HG03342 (cell line): ENCODE results near the gene CLDN19.
"Not testable (repeated sequence)": the region's sequence is repeated elsewhere in the genome, so short reads cannot be mapped to it uniquely, and the experiment has no call there.

Experiments
- ATAC-seq: cut with Tn5 transposase; IDR thresholded peaks from one replicate; pipeline ENCODE4 v1.9.1; 2021; ENCODE audit warnings: mild to moderate bottlenecking, moderate library complexity; ENCODE audit not compliant: unreplicated experiment

CLDN19 gene

DNA sequence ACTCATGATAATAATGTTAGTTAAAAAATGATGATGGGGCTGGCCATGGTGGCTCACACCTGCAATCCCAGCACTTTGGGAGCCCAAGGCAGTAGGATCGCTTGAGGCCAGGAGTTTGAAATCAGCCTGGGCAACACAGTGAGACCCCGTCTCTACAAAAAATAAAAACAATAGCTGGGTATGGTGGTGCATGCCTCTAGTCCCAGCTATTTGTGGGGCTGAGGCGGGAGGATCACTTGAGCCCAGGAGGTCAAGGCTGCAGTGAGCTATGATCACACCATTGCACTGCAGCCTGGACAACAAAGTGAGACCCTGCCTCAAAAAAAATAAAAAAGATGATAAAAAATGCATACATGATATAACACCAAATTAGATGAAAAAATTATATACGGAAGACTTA, 21.5 kb upstream of the CLDN19 start:
- ATAC-seq, result no peak

DNA sequence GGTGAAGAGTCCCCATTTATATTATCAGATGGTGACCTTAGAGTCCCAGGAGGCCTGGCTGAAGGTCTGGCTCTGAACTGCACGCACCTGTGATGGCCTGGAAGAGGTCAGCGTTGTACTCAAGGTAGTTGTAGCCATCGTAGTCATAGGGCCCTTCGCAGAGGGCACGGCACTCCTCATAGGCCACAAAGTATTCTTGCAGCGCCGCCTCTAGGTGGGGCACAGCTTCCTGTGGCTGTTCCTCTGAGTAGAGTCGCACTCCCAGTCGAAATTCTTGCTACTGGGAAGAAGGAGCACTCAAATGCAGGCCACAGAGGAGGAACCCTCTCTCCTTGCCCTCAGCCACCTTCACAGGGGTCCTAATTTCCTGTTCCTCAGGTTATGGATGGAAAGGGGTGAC, 19.1 kb upstream of the CLDN19 start:
- no peak for ATAC-seq

DNA sequence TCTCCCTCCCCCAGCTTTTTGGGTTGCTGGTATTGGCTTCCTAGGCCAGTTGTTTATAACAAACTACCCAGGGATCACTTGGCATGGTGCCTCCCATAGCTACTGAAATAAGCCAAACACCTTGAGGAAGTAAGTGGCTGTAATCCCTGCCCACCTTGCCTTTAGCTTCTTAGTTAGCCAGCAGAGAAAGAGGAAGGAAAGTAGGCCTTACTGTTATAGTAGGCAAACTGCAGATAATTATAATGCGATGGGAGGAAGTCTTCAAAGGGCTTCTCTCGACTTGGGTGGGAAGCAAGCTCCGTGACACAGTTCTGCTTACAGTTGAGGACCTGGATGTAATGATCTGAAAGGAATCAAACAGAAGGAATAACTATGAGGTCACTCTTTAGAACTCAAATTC, 18.6 kb upstream of the CLDN19 start:
- ATAC-seq, result no peak

DNA sequence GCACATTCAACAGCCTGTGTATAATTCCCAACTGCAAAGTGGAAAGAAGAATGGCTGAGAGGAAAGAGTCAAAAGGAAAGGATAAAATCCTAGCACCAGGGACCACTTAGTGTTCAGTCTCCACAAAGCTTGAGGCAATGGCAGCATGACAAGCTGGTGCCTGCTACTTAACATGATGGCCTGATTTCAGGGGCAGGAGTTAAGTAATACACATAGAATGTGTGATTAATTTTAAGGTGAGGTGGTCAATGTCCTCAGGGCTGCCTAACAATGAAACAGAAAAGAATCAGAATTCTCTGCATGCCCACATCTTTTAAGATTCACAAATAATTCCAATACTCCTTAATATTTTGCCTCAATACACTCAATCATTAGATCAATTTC, 17.8 kb upstream of the CLDN19 start:
- no peak for ATAC-seq

DNA sequence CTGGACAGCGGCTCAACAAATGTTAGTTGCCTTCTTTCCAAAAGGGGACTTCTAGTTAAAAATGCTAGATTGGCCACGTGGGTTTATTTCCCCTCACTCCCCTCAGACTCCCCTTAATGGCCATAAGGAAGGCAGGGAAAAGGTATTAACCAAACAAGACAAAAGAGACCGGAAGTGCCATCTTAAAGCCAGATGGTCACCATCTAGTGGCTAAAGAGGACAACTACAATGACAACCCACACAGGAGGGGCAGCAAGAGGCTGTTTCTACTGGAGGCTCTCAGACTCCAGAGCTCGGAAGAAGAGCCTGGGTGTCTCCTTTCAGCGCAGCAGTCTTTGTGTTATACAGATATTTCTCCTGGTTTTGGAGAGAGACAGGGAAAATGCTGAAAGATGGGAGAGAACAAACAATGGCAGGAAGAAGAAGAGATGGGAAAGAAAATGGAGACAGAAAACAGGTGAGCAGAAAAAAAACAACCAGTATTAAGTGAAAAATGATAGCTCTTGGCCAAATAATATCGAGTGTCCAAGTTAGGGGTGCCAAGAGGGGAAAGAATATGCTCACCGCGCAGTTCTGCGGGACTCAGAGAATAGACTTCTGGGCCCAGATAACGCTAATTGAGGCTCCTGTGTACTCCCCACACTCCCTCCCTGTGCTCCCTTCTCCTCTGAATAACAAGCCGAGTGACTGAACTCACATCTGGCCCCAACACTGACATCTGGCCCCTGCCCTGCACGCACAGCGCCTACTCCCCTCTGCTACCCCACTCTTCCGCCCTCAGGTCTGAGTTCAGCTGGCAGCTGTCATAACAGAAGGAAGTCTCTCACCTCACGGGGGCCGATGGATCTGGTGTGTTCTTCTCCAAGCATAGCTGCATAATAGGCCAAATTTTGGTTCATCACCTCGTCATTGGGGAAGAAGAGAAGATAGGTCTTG, 17.2 kb upstream of the CLDN19 start:
- no peak for ATAC-seq

DNA sequence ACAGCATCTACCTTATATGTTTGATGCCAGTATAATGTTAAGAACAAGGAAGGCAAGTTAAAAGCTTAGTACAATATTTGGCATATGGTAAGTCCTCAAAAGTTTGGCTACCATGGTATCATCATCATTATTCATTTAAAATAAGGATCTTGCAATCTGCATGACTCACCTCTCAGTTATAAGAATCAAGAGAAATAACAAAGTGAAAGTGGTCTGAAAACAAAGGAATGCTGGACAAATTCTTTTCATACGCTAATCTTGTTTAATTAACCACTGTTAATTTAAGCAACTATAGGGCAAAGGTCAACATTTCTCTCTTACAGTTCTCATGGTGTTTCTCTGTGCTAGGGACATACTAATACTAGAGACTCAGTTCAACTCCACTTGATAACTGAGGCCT, 13.0 kb upstream of the CLDN19 start:
- ATAC-seq, result no peak

DNA sequence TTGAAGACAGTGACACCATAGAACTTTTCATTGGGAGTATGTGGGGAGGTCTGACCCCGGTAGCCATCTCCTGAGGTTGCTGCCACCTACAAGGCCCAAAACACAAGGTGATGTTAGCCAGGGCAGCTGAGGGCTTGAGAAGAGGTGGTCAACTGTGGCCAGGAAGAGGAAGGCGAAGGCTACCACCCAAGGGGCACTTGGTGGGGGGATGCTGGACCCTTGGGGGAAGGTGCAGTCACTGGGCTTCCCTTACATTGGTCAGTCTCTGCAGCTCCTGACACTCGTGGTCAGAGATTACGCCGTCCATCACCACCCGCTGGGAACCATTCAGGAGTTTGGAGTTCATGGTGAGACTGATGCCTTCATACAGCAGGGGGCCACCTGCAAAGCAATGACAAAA, 12.2 kb upstream of the CLDN19 start:
- no peak for ATAC-seq

DNA sequence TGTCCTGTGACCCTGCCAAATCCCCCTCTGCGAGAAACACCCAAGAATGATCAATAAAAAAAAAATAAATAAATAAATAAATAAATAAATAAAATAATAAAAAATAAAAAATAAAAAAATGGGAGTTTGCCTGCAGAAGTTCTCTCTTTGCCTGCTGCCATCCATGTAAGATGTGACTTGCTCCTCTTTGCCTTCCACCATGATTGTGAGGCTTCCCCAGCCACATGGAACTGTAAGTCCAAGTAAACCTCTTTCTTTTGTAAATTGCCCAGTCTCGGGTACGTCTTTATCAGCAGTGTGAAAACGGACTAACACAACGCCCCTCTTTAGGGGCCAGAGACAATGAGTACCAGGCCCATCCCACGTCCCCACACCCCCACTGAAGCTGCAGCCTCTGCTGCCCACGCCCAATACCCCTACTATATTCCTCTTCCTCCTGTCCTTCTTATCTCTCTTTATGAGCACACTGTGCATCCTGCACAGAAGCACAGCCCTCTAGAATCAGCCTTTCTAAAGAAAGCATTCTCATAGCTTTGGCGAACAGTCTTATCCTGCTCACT, 11.6 kb upstream of the CLDN19 start:
- ATAC-seq, result not testable (repeated sequence)

DNA sequence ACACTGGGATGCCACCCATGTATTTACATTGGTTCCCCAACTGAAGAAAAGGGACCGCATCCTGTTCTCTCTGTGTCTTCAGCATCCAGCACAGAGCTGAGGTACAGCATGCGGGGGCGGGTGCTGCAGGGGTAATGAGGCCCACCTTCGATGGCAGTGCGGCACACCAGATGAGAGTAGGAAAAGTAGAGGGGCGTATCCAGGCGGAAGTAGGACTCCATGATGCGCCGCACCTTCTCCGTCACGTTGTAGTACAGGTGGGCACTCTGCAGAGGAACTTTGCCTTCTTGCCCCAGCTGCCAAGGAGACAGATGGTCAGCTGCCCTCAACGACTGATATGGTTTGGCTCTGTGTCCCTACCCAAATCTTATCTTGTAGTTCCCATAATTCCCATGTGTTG, 10.0 kb upstream of the CLDN19 start:
- ATAC-seq, result no peak

DNA sequence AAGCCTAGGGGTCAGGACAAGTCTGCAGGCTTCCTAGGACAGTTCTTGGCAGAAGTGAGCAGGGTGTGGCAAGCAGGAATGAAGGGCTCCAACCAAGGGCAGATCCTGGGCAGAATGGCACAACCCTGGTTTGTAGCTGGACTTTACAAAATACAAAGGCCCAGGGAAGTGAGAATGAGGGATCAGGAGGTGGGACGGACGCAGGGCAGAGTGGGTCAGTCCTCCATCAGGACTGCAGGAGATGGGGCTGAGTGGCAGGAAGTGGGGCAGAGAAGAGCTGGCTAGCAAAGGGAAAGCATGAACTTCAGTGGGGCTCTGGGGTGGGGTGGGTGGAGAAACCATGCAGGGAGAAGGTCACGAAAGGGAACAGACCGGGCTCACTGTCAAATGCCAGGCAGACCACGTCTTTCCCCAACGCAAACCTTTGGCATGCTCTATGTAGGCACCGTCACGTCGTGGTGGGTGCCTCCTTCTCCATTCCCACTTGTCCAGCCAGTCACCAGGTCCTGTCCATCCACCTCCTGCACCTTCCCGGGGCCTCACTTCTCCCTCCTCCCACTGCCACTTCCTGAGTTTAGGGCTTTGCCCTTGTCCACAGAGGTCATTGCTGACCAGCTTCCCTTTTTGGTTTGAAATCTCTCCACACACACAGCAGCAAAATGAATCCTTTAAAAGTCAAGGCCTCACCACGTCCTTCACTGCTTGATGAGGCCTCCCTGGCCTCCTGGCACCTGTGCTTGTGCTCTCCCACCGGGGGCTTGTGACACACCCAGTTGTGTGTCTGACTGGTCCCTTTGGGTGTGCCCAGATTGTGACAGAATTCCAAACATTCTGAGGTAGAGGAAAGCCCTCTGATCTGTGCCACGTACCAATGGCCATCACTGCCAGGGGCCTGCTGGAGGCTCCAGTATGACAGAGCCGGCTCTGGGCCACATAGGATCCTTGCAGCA, 8.7 kb upstream of the CLDN19 start:
- no peak for ATAC-seq

DNA sequence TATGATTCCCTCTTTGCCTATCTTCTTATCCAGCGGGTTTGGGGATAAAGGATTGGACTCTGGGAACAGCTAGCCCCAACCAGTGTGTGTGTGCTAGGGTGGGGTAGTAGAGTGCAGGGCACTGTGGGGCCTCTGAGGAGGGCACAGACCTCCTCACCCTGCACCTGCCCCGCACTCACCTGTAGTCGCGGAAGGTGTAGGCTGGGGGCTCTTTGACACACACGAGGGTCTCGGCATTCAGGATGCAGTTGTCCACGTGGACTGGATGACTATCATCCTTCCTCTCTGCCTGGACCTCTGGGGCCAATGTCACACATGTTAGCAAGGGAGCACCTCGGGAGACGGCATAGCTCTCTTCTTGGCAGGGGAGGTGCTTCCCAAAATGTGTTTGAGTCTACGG, 8.0 kb upstream of the CLDN19 start:
- ATAC-seq, result no peak

DNA sequence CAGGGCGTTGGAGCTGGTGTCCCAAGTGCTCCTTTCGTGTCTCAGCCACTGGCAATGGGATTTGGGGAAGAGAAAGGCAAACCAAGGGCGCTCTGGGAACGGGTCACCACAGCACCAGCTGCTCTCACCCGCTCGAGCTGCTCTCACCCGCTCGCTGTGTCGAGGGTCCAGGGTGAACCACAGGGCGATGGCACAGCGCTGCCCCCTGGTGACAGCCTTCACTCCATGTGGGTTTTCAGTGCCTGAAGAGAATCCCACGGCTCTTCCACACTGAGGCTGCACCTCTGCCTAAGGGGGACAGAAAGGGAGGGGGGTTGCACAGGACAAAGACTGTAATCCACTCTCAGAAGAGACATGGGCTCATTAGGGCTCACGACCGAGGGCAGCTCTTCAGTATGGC, 7.1 kb upstream of the CLDN19 start:
- ATAC-seq, result no peak

DNA sequence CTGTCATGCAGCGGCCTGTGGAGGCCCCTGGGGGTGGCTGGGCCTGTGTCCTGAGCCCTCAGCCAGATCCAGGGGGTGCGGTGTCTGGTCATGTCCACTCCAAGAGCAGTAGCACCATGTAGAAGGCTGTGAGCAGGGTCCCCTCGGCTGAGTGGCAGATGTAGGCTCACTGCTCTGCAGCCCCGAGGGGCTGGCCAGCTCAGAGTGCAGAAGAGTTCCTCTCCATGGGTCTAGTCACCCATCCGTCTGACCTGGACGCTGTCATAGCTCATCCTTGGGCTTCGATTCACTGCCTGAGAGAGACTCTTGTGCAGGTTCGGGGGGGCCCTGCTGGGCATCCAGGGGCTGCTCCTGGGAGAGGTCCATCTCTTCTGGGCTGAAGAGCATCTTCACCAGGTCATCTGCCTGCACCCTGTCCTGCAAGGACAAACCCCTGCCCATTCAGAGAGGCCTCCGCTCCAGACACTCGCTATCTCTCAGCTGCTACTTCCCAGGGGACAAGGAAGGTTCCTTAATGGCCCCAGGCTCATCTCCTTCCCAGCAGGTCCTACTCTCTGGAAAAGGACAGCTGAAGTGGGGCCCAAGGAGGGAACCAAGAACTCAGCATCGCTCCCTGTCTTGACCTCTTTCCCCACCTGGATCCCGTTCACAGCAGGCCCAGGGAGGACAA, 6.5 kb upstream of the CLDN19 start:
- no peak for ATAC-seq

DNA sequence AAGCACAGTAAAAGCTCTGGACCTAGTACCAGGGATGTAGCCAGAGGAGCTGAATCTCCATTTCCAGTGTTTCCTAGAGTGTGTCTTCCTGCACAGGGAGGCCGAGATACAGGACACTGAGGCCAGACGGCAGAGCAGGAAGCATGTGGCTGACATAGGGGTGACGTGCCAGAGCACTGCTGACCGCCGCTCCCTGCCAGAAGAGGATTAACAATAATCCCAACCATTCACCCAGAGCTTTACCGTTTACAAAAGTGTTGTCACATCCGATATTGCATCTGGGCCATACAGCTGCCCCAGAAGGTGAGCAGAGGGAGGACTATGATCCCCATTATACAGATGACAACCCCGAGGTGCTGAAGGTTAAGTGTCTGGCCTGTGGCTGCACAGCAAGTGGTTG, 5.8 kb upstream of the CLDN19 start:
- ATAC-seq, result no peak

DNA sequence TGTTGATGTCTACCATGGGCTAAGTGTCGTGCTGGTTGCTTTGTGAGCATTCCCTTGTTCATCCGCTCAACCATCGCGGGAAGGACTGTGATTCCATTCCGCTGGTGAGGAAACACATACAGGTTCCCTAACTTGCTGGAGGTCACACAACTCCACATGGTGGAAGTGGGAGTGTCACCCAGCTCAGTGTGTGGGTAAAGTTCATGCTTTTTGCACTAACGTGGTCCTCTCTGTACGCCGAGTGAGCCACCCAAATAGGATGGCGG, 4.0 kb upstream of the CLDN19 start:
- ATAC-seq, result no peak

DNA sequence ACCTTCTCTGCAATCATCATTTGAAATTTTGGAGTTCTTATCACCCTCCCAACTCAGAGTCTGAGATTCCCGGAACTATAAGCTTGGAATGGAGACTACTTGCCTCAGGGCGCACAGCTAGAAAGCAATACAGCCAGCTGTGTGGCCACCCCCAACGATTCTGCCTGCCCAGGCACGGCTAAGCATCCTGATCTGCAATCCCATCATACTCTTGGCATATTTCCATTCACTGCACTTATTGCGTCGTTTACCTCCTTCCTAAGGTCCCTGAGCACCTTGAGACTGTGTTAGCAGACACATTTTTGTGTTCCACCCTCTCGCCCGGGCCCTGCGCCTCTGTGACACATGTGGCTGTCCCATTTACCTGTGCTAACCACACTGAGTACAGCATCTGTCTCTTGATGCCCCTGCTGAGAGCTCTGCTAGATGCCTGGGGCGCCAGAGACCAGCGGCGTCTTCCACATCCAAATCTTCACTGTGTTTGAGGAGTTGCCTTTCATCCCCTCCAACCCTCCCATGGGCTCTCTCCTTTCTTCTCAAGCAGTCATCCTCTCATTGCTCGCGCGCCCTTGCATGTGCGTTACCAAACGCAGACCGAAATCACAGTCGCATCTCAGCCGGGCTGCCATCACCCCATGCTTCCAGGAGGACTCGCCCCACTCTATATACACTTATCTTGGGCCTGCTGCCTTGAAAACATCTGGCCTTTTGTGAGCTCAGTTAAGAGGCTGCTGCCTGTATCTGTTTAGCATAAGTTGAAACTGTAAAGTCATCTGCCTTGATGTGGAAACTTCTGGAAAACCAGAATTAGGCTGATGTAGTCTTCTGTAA, 3.5 kb upstream of the CLDN19 start:
- ATAC-seq, result no peak

DNA sequence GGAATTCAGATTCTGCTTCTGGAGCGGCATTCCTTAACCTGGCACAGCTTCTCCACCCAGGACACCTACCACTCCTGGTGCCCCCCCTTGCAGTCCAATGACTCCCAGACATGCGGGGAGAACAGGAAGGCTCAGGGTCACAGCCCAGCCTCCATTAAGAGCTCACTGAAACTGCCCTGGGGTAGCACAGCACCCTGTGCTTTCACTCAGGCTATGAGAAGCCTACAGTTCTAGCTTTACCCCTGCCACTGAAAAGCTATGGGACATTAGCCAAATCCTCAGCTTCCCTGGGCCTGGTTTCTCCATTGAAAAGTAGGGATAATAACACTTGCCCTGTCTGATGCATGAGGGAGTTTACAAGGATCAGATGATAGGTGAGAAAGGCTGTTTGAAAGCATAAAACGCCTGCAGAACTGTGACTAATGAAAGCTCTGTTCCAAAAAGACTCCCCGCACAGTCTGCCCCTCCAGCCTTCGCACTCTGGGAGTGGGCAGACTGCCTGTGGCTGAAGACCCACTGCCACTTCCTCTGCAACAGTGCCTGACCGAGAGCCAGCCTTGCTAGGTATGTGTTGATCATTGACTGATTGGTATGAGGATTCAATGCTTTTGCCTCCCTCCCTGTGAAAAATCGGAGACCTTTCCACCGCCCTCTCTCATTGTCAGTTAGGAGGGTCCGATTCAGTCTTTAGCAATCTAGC, 2.7 kb upstream of the CLDN19 start:
- ATAC-seq, result no peak

DNA sequence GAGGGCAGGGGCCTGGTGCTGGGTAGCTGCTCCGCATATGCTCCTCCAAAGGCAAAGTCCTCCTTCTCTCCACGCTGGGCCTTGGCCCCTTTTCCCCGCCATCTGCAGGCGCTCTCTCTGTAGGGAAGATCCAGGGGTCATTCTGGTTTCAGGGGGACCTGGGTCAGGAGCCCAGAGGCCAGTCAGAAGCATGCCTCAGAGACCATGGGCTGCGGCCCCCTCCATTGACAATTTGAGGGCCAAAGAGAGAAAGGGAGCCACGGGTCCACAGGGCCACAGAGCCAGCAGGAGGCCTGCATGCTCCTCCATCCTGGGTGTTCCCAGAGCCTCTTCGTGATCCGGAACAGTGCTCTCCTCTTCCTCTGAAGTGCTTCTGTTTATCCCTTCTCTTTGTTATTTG, 2.1 kb upstream of the CLDN19 start:
- no peak for ATAC-seq

DNA sequence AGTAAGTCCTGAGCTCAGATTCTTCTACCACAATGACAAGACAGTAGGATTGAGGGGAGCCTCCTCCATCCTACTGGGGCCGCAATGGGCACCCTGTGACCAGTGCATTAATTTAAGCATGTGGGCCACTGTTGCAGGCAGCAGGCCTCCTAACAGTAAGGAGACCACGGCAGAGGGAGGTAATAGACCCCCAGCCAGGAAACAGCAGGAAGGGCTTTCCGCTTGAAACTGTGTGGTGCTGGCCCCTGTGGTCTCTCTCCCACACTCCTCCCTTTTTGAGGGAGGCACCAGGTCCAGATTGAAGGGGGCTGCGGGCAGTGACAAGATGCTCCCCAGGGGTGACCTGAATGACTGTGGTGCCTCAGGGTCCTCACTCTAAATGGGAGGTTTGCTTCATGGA, 1.7 kb upstream of the CLDN19 start:
- no peak for ATAC-seq
